HepG2 (cell line): ENCODE results near the gene SLC10A1. TPM values are rescaled to one million over a fixed set of nuclear protein-coding genes. Genes with fewer than 3 reads are reported as not detected.

Experiments used
- CREB3 ChIP-seq: sonication (generic); formaldehyde crosslinking; IDR thresholded peaks from 2 replicates; pipeline ENCODE4 v1.5.0; 2020; ENCODE audit warnings: missing genetic modification reagents
- EZH2 ChIP-seq: conservative IDR thresholded peaks from 2 replicates; pipeline ENCODE4 v1.6.1; 2012; ENCODE audit warnings: mild to moderate bottlenecking, low read depth, low read length, moderate library complexity
- FLYWCH1 ChIP-seq: sonication (generic); formaldehyde crosslinking; IDR thresholded peaks from 2 replicates; pipeline ENCODE4 v1.8.1; 2023; ENCODE audit warnings: mild to moderate bottlenecking, missing genetic modification reagents
- FOXO1 ChIP-seq: sonication (generic); formaldehyde crosslinking; IDR thresholded peaks from 2 replicates; pipeline ENCODE4 v1.4.0; 2020; ENCODE audit warnings: missing genetic modification reagents
- FOXP1 ChIP-seq, 2 experiments: fragments of 450-650 bp in 1 of 2; IDR thresholded peaks; 2 replicates each; pipeline ENCODE4 v1.6.1; 2017 to 2018; ENCODE audit warnings: antibody characterized with exemption in 1 of 2
- GATA4 ChIP-seq: sonication (generic); IDR thresholded peaks from 2 replicates; pipeline ENCODE4 v1.6.1; 2016; ENCODE audit warnings: antibody characterized with exemption, low read depth, borderline replicate concordance
- GATAD1 ChIP-seq: IDR thresholded peaks from 2 replicates; pipeline ENCODE4 v1.6.1; 2016; ENCODE audit warnings: missing genetic modification reagents, missing compliant biosample characterization
- HCFC1 ChIP-seq: fragments of 150-350 bp; IDR thresholded peaks from 2 replicates; pipeline ENCODE4 v1.6.1; 2014; ENCODE audit warnings: low read depth, low read length
- HNRNPUL1 ChIP-seq: fragments of 200-400 bp; formaldehyde crosslinking; IDR thresholded peaks from 2 replicates; pipeline ENCODE4 v1.6.1; 2017; ENCODE audit warnings: low read depth, mild to moderate bottlenecking, low read length, moderate library complexity
- LCORL ChIP-seq, 2 experiments: fragments of 450-650 bp in 1 of 2; sonication (generic) in 1 of 2; formaldehyde crosslinking in 1 of 2; IDR thresholded peaks; 2 replicates each; pipeline versions ENCODE4 v1.5.0 to v1.6.1; 2017 to 2020; ENCODE audit warnings: antibody characterized with exemption in 1 of 2, missing genetic modification reagents in 1 of 2
- MIXL1 ChIP-seq: IDR thresholded peaks from 2 replicates; pipeline ENCODE4 v1.6.1; 2016
- PLRG1 ChIP-seq: fragments of 450-650 bp; conservative IDR thresholded peaks from 2 replicates; pipeline ENCODE4 v1.6.1; 2016
- PRPF4 ChIP-seq: fragments of 200-400 bp; formaldehyde crosslinking; IDR thresholded peaks from 2 replicates; pipeline ENCODE4 v1.6.1; 2016; ENCODE audit warnings: low read length, low read depth; ENCODE audit not compliant: poor library complexity, severe bottlenecking
- REPIN1 ChIP-seq: sonication (generic); formaldehyde crosslinking; IDR thresholded peaks from 2 replicates; pipeline ENCODE4 v1.8.0; 2022; ENCODE audit warnings: missing genetic modification reagents, low read depth, mild to moderate bottlenecking, borderline replicate concordance
- RXRA ChIP-seq: sonication (generic); formaldehyde crosslinking; IDR thresholded peaks from 2 replicates; pipeline ENCODE4 v1.5.1; 2020; ENCODE audit warnings: missing genetic modification reagents
- SAP130 ChIP-seq: IDR thresholded peaks from 2 replicates; pipeline ENCODE4 v1.6.1; 2016; ENCODE audit warnings: low read depth
- STAG1 ChIP-seq: sonication (generic); formaldehyde crosslinking; IDR thresholded peaks from 2 replicates; pipeline ENCODE4 v1.4.0; 2020; ENCODE audit warnings: missing genetic modification reagents
- TAF1 ChIP-seq: sonication (generic); formaldehyde crosslinking; IDR thresholded peaks from 2 replicates; pipeline ENCODE4 v1.4.0; 2020; ENCODE audit warnings: missing genetic modification reagents
- TAF15 ChIP-seq: fragments of 200-400 bp; formaldehyde crosslinking; IDR thresholded peaks from one replicate; pipeline ENCODE4 v1.6.1; 2018; ENCODE audit warnings: mild to moderate bottlenecking, low read depth, low read length; ENCODE audit not compliant: poor library complexity, severe bottlenecking
- TBP ChIP-seq: sonication (generic); formaldehyde crosslinking; IDR thresholded peaks from 2 replicates; pipeline ENCODE4 v1.5.0; 2020; ENCODE audit warnings: missing genetic modification reagents
- ZBTB3 ChIP-seq: sonication (generic); formaldehyde crosslinking; IDR thresholded peaks from 2 replicates; pipeline ENCODE4 v1.4.0; 2020; ENCODE audit warnings: low read depth, mild to moderate bottlenecking, moderate library complexity, missing genetic modification reagents, borderline replicate concordance
- ZBTB42 ChIP-seq: sonication (generic); formaldehyde crosslinking; IDR thresholded peaks from 2 replicates; pipeline ENCODE4 v1.5.0; 2020; ENCODE audit warnings: mild to moderate bottlenecking, missing genetic modification reagents
- ZFP1 ChIP-seq: IDR thresholded peaks from 2 replicates; pipeline ENCODE4 v1.6.1; 2016
- ZNF143 ChIP-seq: sonication (generic); formaldehyde crosslinking; IDR thresholded peaks from 2 replicates; pipeline ENCODE4 v1.4.0; 2020; ENCODE audit warnings: missing genetic modification reagents
- ZNF441 ChIP-seq: sonication (generic); formaldehyde crosslinking; IDR thresholded peaks from 2 replicates; pipeline ENCODE4 v1.7.0; 2021; ENCODE audit warnings: missing genetic modification reagents, borderline replicate concordance
- ZNF549 ChIP-seq: sonication (generic); formaldehyde crosslinking; IDR thresholded peaks from 2 replicates; pipeline ENCODE4 v1.5.0; 2020; ENCODE audit warnings: missing genetic modification reagents
- ZNF550 ChIP-seq: sonication (generic); formaldehyde crosslinking; IDR thresholded peaks from 2 replicates; pipeline ENCODE4 v1.4.0; 2020; ENCODE audit warnings: mild to moderate bottlenecking, missing genetic modification reagents, borderline replicate concordance
- ZNF564 ChIP-seq: sonication (generic); formaldehyde crosslinking; IDR thresholded peaks from 2 replicates; pipeline ENCODE4 v1.8.1; 2023; ENCODE audit warnings: mild to moderate bottlenecking, missing genetic modification reagents
- ZNF749 ChIP-seq: sonication (generic); formaldehyde crosslinking; IDR thresholded peaks from 2 replicates; pipeline ENCODE4 v1.8.0; 2022; ENCODE audit warnings: mild to moderate bottlenecking, missing genetic modification reagents, moderate library complexity, borderline replicate concordance
- polyA plus RNA-seq, 8 experiments: library from polyadenylated mRNA; depleted of rRNA in 3 of 8; stranded (reverse) in 7 of 8; unstranded in 1 of 8; fragments of >200 nt; fragmentation: Illumina TruSeq in 4 of 8; extraction: Trizol in 4 of 8; gene quantifications; 2 replicates each; pipeline versions ENCODE4 v1.2.1 to v1.2.3, GENCODE V29; 2011 to 2016; ENCODE audit warnings: low read depth in 4 of 8, missing spikeins in 1 of 8, mixed read lengths in 1 of 8; ENCODE audit not compliant: insufficient read depth in 1 of 8
- total RNA-seq, 5 experiments: library from RNA; depleted of rRNA; stranded (reverse); fragments of >200 nt; fragmentation: Illumina TruSeq; extraction: Trizol; gene quantifications; 2 replicates each; pipeline ENCODE4 v1.2.3, GENCODE V29; 2016; ENCODE audit warnings: low read depth in 1 of 5
- TF ChIP-seq, protein P1 (sequence below): sonication (generic); formaldehyde crosslinking; IDR thresholded peaks from 2 replicates; pipeline ENCODE4 v1.8.1; 2023; ENCODE audit warnings: mild to moderate bottlenecking, missing genetic modification reagents, borderline replicate concordance
- TF ChIP-seq, protein P2 (sequence below), 2 experiments: fragments of 450-650 bp in 1 of 2; sonication (generic) in 1 of 2; formaldehyde crosslinking; IDR thresholded peaks; 2 replicates each; pipeline versions ENCODE4 v1.5.0 to v1.8.0; 2020 to 2022; ENCODE audit warnings: mild to moderate bottlenecking in 1 of 2, missing genetic modification reagents in 1 of 2

The SLC10A1 gene
- total and polyA plus RNA-seq, 2 of the 13 experiments (the other 11 are each of a cell fraction or from before 2014, with no cell fraction given) = 0.17 TPM; not detected in 1

DNA sequence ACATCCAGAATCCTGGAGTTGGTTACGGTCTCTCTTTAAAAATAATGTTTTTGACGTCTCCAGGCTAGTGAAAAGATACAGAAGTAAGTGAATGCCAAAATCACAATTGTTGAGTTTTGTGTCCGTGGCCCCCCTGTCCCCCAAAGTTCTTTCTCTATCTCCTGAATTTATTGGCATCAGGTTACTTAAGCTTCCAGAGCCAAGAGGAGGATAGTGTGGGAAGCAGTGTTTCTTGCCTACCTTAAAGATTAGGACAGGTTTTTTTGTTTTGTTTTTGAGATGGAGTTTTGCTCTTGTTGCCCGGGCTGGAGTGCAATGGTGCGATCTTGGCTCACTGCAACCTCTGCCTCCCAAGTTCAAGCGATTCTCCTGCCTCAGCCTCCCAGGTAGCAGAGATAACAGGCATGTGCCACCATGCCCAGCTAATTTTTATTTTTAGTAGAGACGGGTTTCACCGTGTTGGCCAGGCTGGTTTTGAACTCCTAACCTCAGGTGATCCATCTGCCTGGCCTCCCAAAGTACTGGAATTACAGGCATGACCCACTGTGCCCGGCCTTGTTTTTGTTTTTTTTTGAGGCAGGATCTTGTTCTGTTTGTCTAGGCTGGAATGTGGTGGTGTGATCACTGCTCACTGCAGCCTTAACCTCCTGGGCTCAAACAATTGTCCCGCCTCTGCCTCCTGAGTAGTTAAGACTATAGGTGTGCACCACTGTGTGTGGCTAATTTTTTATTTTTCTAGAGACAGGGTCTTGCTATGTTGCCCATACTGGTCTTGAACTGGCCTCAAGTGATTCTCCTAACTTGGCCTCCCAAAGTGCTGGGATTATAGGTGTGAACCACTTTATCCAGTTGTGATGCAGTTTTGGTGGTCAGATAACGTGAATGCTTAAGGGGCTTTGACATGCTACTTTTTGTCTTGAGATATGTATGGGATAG is 24.7 kb downstream of the SLC10A1 start (continued):
- TF ChIP-seq ZNF564 (CRISPR knock-in tag) (no peak), PLRG1 (no peak), ZNF441 (CRISPR knock-in tag) (0 out of 2 replicates have a peak, but pooled peaks have one; percentile 36), FOXP1 (IDR thresholded peaks at IDR 0.05) (no peak), FOXP1 (CRISPR knock-in tag; IDR thresholded peaks at IDR 0.05) (peak; percentile 39; the same call in 1 of the 2 replicates), RXRA (CRISPR knock-in tag) (no peak), ZBTB42 (CRISPR knock-in tag) (no peak), HCFC1 (no peak), FLYWCH1 (no peak), TAF1 (no peak), REPIN1 (CRISPR knock-in tag) (no peak), ZNF550 (no peak), TAF15 (no peak), ZBTB3 (CRISPR knock-in tag) (0 out of 2 replicates have a peak, but pooled peaks have one; percentile 24), MIXL1 (no peak), GATAD1 (CRISPR knock-in tag) (0 out of 2 replicates have a peak, but pooled peaks have one; percentile 19), ZNF143 (CRISPR knock-in tag) (no peak), SAP130 (CRISPR knock-in tag) (peak; percentile 19; the same call in 1 of the 2 replicates), GATA4 (no peak), PRPF4 (no peak), EZH2 (no peak), TBP (CRISPR knock-in tag) (no peak), ZNF749 (no peak), ZNF549 (CRISPR knock-in tag) (no peak), HNRNPUL1 (no peak), ZFP1 (CRISPR knock-in tag) (no peak), STAG1 (CRISPR knock-in tag) (no peak), CREB3 (CRISPR knock-in tag) (no peak), FOXO1 (CRISPR knock-in tag) (no peak), LCORL (IDR thresholded peaks at IDR 0.05) (peak; percentile 51; the same call in 1 of the 2 replicates), LCORL (CRISPR knock-in tag; IDR thresholded peaks at IDR 0.05) (0 out of 2 replicates have a peak, but pooled peaks have one; percentile 53)
- TF ChIP-seq, protein P1, sequence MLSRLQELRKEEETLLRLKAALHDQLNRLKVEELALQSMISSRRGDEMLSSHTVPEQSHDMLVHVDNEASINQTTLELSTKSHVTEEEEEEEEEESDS (CRISPR knock-in tag) = no peak
- TF ChIP-seq, protein P2, sequence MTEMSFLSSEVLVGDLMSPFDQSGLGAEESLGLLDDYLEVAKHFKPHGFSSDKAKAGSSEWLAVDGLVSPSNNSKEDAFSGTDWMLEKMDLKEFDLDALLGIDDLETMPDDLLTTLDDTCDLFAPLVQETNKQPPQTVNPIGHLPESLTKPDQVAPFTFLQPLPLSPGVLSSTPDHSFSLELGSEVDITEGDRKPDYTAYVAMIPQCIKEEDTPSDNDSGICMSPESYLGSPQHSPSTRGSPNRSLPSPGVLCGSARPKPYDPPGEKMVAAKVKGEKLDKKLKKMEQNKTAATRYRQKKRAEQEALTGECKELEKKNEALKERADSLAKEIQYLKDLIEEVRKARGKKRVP (CRISPR knock-in tag; IDR thresholded peaks at IDR 0.05) = no peak
